ENCODE results near the gene TOX2.

- TF ChIP-seq ARNT (IDR thresholded peaks at IDR 0.05) (no peak), FOXM1 (IDR thresholded peaks at IDR 0.05; ENCODE audit: borderline replicate concordance) (no peak), SUZ12 (IDR thresholded peaks at IDR 0.05) (no peak), SP1 (IDR thresholded peaks at IDR 0.05) (no peak), ELF4 (IDR thresholded peaks at IDR 0.05) (no peak), LEF1 (IDR thresholded peaks at IDR 0.05; ENCODE audit: borderline replicate concordance) (no peak), L3MBTL2 (conservative IDR thresholded peaks at IDR 0.05) (no peak), CTBP1 (IDR thresholded peaks at IDR 0.05; ENCODE audit: borderline replicate concordance) (no peak), TARDBP (IDR thresholded peaks at IDR 0.05) (no peak)
Measured at GRCh38 chr20:44040202-44040915, 125.7 kb downstream of the TOX2 start.
